H7 (cell line): ENCODE measurements around the gene ATAD2B. TPM values are rescaled to one million over a fixed set of nuclear protein-coding genes. Genes with fewer than 3 reads are reported as not detected.

Source experiments
- DNase-seq: peaks from one replicate; pipeline ENCODE4 v3.0.0; 2012
- H3K27me3 ChIP-seq: 2 replicates; pipeline ENCODE4 v1.6.0; 2011; ENCODE audit warnings: mild to moderate bottlenecking, low read length; ENCODE audit not compliant: control insufficient read depth, insufficient read depth
- H3K36me3 ChIP-seq: replicated peaks from 2 replicates; pipeline ENCODE4 v1.5.1; 2011; ENCODE audit warnings: low read length; ENCODE audit not compliant: control insufficient read depth, insufficient read depth
- H3K4me3 ChIP-seq: 2 replicates; pipeline ENCODE4 v1.5.1; 2011; ENCODE audit warnings: low read depth, mild to moderate bottlenecking, control low read depth, low read length, moderate library complexity; ENCODE audit not compliant: insufficient read depth
- total RNA-seq: library from RNA; depleted of rRNA; stranded (reverse); fragments of >200 nt; shearing (Covaris generic); gene quantifications from 2 replicates; pipeline ENCODE4 v1.2.3, GENCODE V29; 2014; rRNA removed

The ATAD2B gene
- total RNA-seq, 1 experiment from 2014 or later, result 9.5 TPM

- Histone ChIP-seq H3K4me3 (no peak overlapping the region), H3K27me3 (no peaks in the 10 kb centered on the region), H3K36me3 (no peaks in the 10 kb centered on the region)
- no peak for DNase-seq
Observed at GRCh38 chr2:23708771-23709170, 218.2 kb downstream of the ATAD2B start.

GRCh38 chr2:23707096-23707495 lies 219.8 kb downstream of the ATAD2B start:
- Histone ChIP-seq H3K4me3 (no peak overlapping the region), H3K36me3 (no peaks in the 10 kb centered on the region), H3K27me3 (no peaks in the 10 kb centered on the region)
- peak; percentile 52 for DNase-seq

- DNase-seq, result peak; percentile 45
- H3K4me3 ChIP-seq, result no peak overlapping the region
- H3K36me3 ChIP-seq, result no peaks in the 10 kb centered on the region
- no peaks in the 10 kb centered on the region for H3K27me3 ChIP-seq
Observed at GRCh38 chr2:23706613-23707078, 220.3 kb downstream of the ATAD2B start.

GRCh38 chr2:23705771-23706612 lies 220.9 kb downstream of the ATAD2B start:
- H3K27me3 ChIP-seq, result no peaks in the 10 kb centered on the region
- no peak overlapping the region for H3K4me3 ChIP-seq
- peak; percentile 71 for DNase-seq
- H3K36me3 ChIP-seq, result no peaks in the 10 kb centered on the region

- Histone ChIP-seq H3K27me3 (no peaks in the 10 kb centered on the region), H3K4me3 (no peak overlapping the region), H3K36me3 (no peaks in the 10 kb centered on the region)
- peak; percentile 45 for DNase-seq
Observed at GRCh38 chr2:23703583-23704385, 223.1 kb downstream of the ATAD2B start.

- Histone ChIP-seq H3K36me3 (no peaks in the 10 kb centered on the region), H3K4me3 (no peak overlapping the region), H3K27me3 (no peaks in the 10 kb centered on the region)
- peak; percentile 29 for DNase-seq
Observed at GRCh38 chr2:23703037-23703582, 223.8 kb downstream of the ATAD2B start.

- no peak overlapping the region for H3K4me3 ChIP-seq
- no peaks in the 10 kb centered on the region for H3K27me3 ChIP-seq
- H3K36me3 ChIP-seq, result no peaks in the 10 kb centered on the region
- DNase-seq, result peak; percentile 20
Observed at GRCh38 chr2:23700627-23701026, 226.3 kb downstream of the ATAD2B start.

- DNase-seq, result no peak
- Histone ChIP-seq H3K27me3 (no peaks in the 10 kb centered on the region), H3K36me3 (no peaks in the 10 kb centered on the region), H3K4me3 (no peak overlapping the region)
Observed at GRCh38 chr2:23699580-23699925, 227.4 kb downstream of the ATAD2B start.

- Histone ChIP-seq H3K4me3 (no peak overlapping the region), H3K36me3 (no peaks in the 10 kb centered on the region), H3K27me3 (no peaks in the 10 kb centered on the region)
- peak; percentile 76 for DNase-seq
Observed at GRCh38 chr2:23698721-23699579, 228.0 kb downstream of the ATAD2B start.

Other genes starting within 250 kb of the ATAD2B start
- 16.6 and 18.8 TPM in 2 replicates for gene UBXN2A, start 13.3 kb upstream of the ATAD2B start, total RNA-seq
- gene MFSD2B, start 83.0 kb upstream of the ATAD2B start, total RNA-seq, result 0.11 and 0.21 TPM in 2 replicates
- gene WDCP, start 120.3 kb upstream of the ATAD2B start, total RNA-seq, result 21.8 and 22.8 TPM in 2 replicates
- 40.5 and 43.5 TPM in 2 replicates for gene FKBP1B, start 122.6 kb upstream of the ATAD2B start, total RNA-seq
- gene SF3B6, start 149.2 kb upstream of the ATAD2B start, total RNA-seq, result 125 and 181 TPM in 2 replicates
- gene TP53I3, start 157.7 kb upstream of the ATAD2B start, total RNA-seq, result 21.1 and 34.1 TPM in 2 replicates
- gene PFN4, start 196.2 kb upstream of the ATAD2B start, total RNA-seq, result not detected in 2 replicates
- gene FAM228B, start 196.3 kb upstream of the ATAD2B start, total RNA-seq, result 3.0 and 3.2 TPM in 2 replicates
- gene FAM228A, start 247.9 kb upstream of the ATAD2B start, total RNA-seq, result 0.14 and 0.18 TPM in 2 replicates